ENCODE results near the gene ABCC2.

Gene ABCC2

GRCh38 chr10:99775850-99776249 is 6.6 kb upstream of the ABCC2 start:
- DNase-seq (ENCODE audit: low read depth): peak; percentile 95

GRCh38 chr10:99777918-99778714 is 4.3 kb upstream of the ABCC2 start:
- peak; percentile 49 for DNase-seq (ENCODE audit: low read depth)

DNA sequence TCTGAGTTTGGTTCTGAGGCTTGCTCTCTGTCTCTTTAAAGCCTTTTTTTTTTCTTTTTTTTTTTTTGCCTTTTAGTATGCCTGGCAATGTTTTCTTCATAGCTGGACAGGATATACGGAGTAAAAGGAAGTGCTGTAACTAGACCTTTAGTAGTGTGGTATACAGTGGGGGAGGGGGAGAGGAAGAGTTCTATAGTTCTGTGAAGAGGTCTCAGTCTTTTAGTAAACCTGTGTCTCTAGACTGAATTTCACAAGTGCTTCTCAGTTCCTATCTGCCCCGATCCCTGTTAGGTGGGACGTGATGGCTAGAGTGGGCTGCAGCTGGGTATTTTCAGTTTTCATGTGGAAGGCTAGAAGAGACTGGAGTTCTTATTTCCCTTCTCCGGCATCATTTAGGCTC is 3.1 kb upstream of the ABCC2 start:
- DNase-seq (ENCODE audit: low read depth): peak; percentile 93

DNA sequence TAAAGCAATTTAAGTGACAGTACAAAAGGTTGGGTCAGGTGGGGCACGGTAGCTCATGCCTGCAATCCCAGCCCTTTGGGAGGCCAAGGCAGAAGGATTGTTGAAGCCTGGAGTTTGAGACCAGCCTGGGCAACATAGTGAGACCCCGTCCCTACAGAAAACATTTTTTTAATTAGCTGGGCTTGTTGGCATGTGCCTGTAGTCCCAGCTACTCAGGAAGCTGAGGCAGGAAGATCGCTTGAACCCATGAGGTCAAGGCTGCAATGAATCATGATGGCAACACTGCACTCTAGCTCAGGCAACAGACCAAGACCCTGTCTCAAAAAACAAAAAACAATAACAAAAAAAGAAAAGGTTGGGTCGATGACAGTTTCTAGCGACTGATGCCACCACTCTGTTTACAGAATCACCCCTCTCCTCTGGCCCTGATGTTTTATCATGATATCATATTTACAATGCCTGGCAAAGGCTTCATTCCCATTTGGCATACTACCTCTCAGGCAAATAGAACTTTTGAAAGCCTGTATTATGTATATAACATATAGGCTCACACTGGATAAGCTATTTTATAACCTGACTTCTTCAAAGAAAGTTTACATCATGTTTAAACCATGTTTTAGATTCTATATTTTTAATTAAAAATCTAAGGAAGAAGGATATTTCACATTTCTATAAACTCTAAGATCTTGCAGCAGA is 558 bp upstream of the ABCC2 start:
- DNase-seq (ENCODE audit: low read depth): no peak

DNA sequence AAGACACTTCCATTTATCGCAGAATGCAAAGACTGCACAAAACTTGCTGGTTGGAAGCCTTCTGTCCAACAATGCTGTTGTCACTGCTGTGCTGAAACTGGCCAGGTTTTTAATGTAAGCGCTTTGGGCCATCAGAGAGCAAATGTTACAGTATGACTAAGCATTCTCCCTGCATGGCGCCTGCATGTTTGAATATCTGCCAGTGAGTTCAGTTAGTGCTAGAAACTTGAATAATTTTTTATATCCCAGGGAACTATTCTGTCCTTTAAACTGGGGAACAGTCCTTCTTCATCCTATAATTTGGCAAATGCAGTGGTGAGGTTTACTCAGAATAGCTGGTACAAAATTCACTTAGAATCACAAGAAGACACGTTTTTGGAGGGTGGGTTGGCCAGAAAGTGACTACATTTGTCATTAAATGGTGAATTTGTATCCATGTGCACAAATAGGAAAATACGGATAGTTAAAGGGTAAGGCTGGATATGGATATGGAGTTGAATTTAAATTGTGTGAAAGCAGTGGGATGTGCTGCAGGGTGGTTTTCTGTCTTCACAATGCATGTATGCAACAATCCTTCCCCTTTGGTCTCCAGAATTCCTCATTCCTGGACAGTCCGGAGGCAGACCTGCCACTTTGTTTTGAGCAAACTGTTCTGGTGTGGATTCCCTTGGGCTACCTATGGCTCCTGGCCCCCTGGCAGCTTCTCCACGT is 1.7 kb downstream of the ABCC2 start:
- peak; percentile 88 for DNase-seq (ENCODE audit: low read depth)

GRCh38 chr10:99784727-99785441 is 2.4 kb downstream of the ABCC2 start:
- DNase-seq (ENCODE audit: low read depth): peak; percentile 75

- DNase-seq (ENCODE audit: low read depth): no peak
Measured at GRCh38 chr10:99785646-99786045, 3.2 kb downstream of the ABCC2 start.

- DNase-seq (ENCODE audit: low read depth): no peak
Measured at GRCh38 chr10:99787311-99787710, 4.9 kb downstream of the ABCC2 start.

DNA sequence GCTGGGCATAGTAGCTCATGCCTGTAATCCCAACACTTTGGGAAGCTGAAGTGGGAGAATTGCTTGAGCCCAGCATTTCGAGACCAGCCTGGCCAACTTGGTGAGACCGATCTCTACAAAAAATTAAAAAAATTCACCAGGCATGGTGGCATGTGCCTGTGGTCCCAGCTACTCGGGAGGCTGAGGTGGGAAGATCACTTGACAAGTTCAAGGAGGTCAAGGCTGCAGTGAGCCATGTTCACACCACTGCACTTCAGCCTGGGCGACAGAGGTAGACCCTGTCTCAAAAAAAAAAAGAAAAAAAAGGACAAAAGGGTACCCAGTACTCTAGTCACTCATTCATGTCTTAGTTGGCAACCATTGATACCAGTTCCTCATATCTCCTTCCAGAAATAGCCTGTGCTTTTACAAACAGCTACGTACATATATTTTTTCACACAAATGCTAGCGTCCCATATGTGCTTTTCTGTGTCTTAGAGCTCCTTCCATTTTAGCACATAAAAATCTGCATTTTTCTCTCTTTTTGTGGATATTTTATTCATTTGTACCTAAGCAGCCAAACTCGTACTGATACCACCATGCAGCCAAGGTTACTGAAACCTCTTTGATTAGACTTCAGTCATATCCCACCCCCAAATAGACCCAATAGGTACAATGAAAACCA is 5.5 kb downstream of the ABCC2 start:
- DNase-seq (ENCODE audit: low read depth): no peak

GRCh38 chr10:99788598-99789256 is 6.3 kb downstream of the ABCC2 start:
- DNase-seq (ENCODE audit: low read depth): peak; percentile 52

DNA sequence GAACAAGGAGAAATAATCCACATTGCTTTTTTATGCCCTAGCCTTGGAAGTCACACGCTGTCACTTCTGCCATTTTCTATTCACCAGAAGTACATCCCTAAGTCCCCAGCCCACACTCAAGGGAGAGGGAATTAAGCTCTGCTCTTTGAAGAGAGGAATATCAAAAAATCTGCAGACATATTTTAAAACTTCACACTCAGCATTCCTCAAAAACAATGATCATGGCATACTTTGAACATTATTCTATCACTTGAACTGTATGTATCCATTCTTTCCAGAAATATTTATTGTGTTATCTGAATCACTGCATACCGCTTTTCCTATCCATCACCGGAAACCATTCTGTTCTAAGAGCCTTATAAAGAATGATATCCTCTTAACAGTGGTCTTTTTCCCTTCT is 9.4 kb downstream of the ABCC2 start:
- no peak for DNase-seq (ENCODE audit: low read depth)

DNA sequence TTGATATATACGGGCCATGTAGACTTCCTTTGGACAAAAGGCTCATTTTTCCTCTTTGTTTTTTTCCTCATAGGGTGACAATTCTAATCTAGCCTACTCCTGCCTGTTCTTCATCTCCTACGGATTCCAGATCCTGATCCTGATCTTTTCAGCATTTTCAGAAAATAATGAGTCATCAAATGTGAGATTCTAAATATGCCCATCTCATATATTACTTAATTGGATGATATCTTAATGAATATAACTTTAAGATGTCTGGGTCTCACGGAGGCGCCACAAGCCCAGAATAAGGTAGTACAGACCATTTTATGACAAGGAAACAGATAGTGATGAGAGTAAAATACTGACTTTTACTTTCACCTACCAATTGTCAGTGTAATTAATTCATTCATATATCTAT is 11.4 kb downstream of the ABCC2 start:
- DNase-seq (ENCODE audit: low read depth): no peak

GRCh38 chr10:99796928-99797327 is 14.5 kb downstream of the ABCC2 start:
- DNase-seq (ENCODE audit: low read depth): no peak

GRCh38 chr10:99798031-99798430 is 15.6 kb downstream of the ABCC2 start:
- DNase-seq (ENCODE audit: low read depth): no peak

- DNase-seq (ENCODE audit: low read depth): no peak
Measured at GRCh38 chr10:99798920-99799319, 16.5 kb downstream of the ABCC2 start.

DNA sequence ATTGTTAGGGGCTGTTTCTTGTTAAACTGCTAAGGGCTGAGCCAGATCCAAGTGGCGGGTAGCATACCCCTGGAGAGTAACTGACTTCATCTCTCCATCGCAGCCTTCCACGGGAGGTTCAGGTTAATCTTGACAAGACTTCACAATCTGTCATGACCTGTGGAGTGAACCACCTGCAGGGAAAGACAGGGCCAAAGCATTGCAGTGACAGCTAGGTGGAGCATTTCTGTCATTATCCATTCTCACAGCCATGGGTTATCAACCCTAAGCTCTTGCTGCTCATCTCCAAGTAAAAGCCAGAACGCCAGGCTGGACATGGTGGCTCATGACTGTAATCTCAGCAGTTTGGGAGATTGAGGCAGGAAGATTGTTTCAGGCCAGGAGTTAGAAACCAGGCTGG is 17.2 kb downstream of the ABCC2 start:
- DNase-seq (ENCODE audit: low read depth): no peak

DNA sequence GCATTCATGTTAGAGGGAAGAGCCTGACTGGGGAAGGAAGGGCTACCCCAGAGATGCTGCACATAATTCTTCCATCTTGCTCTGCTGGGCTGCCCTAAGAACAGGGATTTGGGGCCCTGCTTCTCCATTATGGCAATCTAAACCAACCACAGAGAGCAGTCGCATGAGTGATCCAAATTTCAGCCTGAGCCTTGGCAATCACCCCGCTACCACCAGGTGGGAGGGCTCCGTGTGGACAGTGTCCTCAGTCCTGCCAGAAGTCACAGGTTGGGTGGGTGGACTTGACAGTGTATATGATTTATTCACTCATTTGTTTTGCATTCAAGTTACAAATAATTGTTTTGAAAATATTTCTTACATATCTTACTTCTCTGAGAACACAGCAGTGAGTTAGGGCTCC is 22.0 kb downstream of the ABCC2 start:
- no peak for DNase-seq (ENCODE audit: low read depth)

- DNase-seq (ENCODE audit: low read depth): no peak
Measured at GRCh38 chr10:99805190-99805589, 22.8 kb downstream of the ABCC2 start.

- no peak for DNase-seq (ENCODE audit: low read depth)
Measured at GRCh38 chr10:99806091-99806490, 23.7 kb downstream of the ABCC2 start.

DNA sequence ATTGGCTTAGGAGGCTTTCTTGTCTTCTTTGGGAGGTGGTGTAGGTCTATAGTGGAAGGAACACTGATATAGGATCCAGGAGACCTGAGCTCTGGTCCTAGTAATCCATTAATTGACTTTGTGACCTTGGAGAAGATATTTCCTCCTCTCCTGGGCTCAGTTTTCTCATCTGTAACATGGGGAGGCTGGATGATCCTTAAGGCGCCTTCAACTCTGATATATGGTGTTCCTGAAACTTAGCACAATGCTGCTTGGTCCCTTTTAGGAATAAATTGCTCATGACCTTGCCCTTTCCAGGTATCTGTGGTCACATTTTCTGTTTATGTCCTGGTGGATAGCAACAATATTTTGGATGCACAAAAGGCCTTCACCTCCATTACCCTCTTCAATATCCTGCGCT is 25.3 kb downstream of the ABCC2 start:
- no peak for DNase-seq (ENCODE audit: low read depth)

- DNase-seq (ENCODE audit: low read depth): no peak
Measured at GRCh38 chr10:99808270-99808669, 25.8 kb downstream of the ABCC2 start.
